HG03460 (cell line): ENCODE data around the gene DAB1.
A peak's percentile ranks its signal among the peaks of the same experiment; 100 is the strongest.
"Not testable (repeated sequence)": the region's sequence is repeated elsewhere in the genome, so short reads cannot be mapped to it uniquely, and the experiment has no call there.

Experiments used
- ATAC-seq: cut with Tn5 transposase; IDR thresholded peaks from one replicate; pipeline ENCODE4 v1.9.1; 2021; ENCODE audit not compliant: unreplicated experiment

The DAB1 gene

GRCh38 chr1:57088653-57089052 lies 335.2 kb downstream of the DAB1 start:
- no peak for ATAC-seq

GRCh38 chr1:57087660-57088059 lies 336.2 kb downstream of the DAB1 start:
- not testable (repeated sequence) for ATAC-seq

GRCh38 chr1:57086154-57086553 lies 337.7 kb downstream of the DAB1 start:
- no peak for ATAC-seq

- no peak for ATAC-seq
Measured at GRCh38 chr1:57084701-57085100, 339.2 kb downstream of the DAB1 start.

- no peak for ATAC-seq
Measured at GRCh38 chr1:57082711-57083439, 341.0 kb downstream of the DAB1 start.

GRCh38 chr1:57079454-57080157 lies 344.3 kb downstream of the DAB1 start:
- no peak for ATAC-seq

- ATAC-seq: peak; percentile 59
Measured at GRCh38 chr1:57072401-57073110, 351.3 kb downstream of the DAB1 start.

- ATAC-seq: no peak
Measured at GRCh38 chr1:57067863-57068262, 356.0 kb downstream of the DAB1 start.

- ATAC-seq: no peak
Measured at GRCh38 chr1:57066980-57067610, 356.8 kb downstream of the DAB1 start.

- no peak for ATAC-seq
Measured at GRCh38 chr1:57065442-57065841, 358.4 kb downstream of the DAB1 start.

GRCh38 chr1:57064379-57065140 lies 359.3 kb downstream of the DAB1 start:
- no peak for ATAC-seq

- ATAC-seq: no peak
Measured at GRCh38 chr1:57063406-57064125, 360.3 kb downstream of the DAB1 start.

- ATAC-seq: no peak
Measured at GRCh38 chr1:57061369-57061768, 362.5 kb downstream of the DAB1 start.

- no peak for ATAC-seq
Measured at GRCh38 chr1:57060451-57060850, 363.4 kb downstream of the DAB1 start.

GRCh38 chr1:57058652-57059501 lies 365.0 kb downstream of the DAB1 start:
- ATAC-seq: no peak

- ATAC-seq: no peak
Measured at GRCh38 chr1:57048856-57049255, 375.0 kb downstream of the DAB1 start.

- no peak for ATAC-seq
Measured at GRCh38 chr1:57046462-57046861, 377.4 kb downstream of the DAB1 start.

GRCh38 chr1:57041901-57042300 lies 382.0 kb downstream of the DAB1 start:
- no peak for ATAC-seq

GRCh38 chr1:57040811-57041210 lies 383.0 kb downstream of the DAB1 start:
- ATAC-seq: no peak
